Suprapubic skin (tissue), 4 donors: ENCODE measurements around the gene SACS. TPM values are rescaled to one million over a fixed set of nuclear protein-coding genes. Genes with fewer than 3 reads are reported as not detected.

Experiments used
- DNase-seq, 2 donors: peaks; one replicate each; pipeline ENCODE4 v3.0.0-alpha.2; 2019; ENCODE audit warnings: low spot score in 2 of 2
- H3K27ac ChIP-seq: fragments of 200-600 bp; sonication (generic); one replicate; pipeline ENCODE4 v1.5.1; 2019
- H3K27me3 ChIP-seq: fragments of 200-600 bp; sonication (generic); one replicate; pipeline ENCODE4 v1.5.1; 2019
- H3K36me3 ChIP-seq: fragments of 200-600 bp; sonication (generic); one replicate; pipeline ENCODE4 v1.5.1; 2019
- H3K4me1 ChIP-seq: fragments of 200-600 bp; sonication (generic); one replicate; pipeline ENCODE4 v1.5.1; 2019
- H3K4me3 ChIP-seq: fragments of 200-600 bp; sonication (generic); one replicate; pipeline ENCODE4 v1.5.1; 2019; ENCODE audit warnings: mild to moderate bottlenecking
- H3K9me3 ChIP-seq: fragments of 200-600 bp; sonication (generic); one replicate; pipeline ENCODE4 v1.5.1; 2019
- EP300 ChIP-seq: sonication (generic); formaldehyde crosslinking; IDR thresholded peaks from one replicate; pipeline ENCODE4 v1.6.1; 2017; ENCODE audit warnings: antibody characterized with exemption
- POLR2A ChIP-seq, 2 donors: fragments of 450-650 bp; IDR thresholded peaks; one replicate each; pipeline ENCODE4 v1.6.1; 2017; ENCODE audit warnings: antibody characterized with exemption in 2 of 2, mild to moderate bottlenecking in 2 of 2, moderate library complexity in 2 of 2
- POLR2AphosphoS5 ChIP-seq, 3 donors: sonication (generic); formaldehyde crosslinking; IDR thresholded peaks; one replicate each; pipeline ENCODE4 v1.6.1; 2017; ENCODE audit warnings: antibody characterized with exemption in 3 of 3
- WGBS: methylation state at CpG from one replicate; pipeline ENCODE4 v1.1.5; 2018; 5-methylcytosine and 5-hydroxymethylcytosine counted together
- total RNA-seq, 4 donors: library from RNA; depleted of rRNA; stranded (reverse); fragments of >200 nt; gene quantifications; one replicate each; pipeline ENCODE4 v1.1.0, GENCODE V29; 2016
- TF ChIP-seq, protein P1 (sequence below), 2 donors: fragments of 200-600 bp in 1 of 2; fragments of 450-650 bp in 1 of 2; sonication (generic) in 1 of 2; IDR thresholded peaks; one replicate each; pipeline ENCODE4 v1.5.1; 2016 to 2019; ENCODE audit warnings: antibody characterized with exemption in 2 of 2, mild to moderate bottlenecking in 1 of 2, moderate library complexity in 1 of 2

Gene SACS, protein sequence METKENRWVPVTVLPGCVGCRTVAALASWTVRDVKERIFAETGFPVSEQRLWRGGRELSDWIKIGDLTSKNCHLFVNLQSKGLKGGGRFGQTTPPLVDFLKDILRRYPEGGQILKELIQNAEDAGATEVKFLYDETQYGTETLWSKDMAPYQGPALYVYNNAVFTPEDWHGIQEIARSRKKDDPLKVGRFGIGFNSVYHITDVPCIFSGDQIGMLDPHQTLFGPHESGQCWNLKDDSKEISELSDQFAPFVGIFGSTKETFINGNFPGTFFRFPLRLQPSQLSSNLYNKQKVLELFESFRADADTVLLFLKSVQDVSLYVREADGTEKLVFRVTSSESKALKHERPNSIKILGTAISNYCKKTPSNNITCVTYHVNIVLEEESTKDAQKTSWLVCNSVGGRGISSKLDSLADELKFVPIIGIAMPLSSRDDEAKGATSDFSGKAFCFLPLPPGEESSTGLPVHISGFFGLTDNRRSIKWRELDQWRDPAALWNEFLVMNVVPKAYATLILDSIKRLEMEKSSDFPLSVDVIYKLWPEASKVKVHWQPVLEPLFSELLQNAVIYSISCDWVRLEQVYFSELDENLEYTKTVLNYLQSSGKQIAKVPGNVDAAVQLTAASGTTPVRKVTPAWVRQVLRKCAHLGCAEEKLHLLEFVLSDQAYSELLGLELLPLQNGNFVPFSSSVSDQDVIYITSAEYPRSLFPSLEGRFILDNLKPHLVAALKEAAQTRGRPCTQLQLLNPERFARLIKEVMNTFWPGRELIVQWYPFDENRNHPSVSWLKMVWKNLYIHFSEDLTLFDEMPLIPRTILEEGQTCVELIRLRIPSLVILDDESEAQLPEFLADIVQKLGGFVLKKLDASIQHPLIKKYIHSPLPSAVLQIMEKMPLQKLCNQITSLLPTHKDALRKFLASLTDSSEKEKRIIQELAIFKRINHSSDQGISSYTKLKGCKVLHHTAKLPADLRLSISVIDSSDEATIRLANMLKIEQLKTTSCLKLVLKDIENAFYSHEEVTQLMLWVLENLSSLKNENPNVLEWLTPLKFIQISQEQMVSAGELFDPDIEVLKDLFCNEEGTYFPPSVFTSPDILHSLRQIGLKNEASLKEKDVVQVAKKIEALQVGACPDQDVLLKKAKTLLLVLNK (N-terminal part only)
- total RNA-seq: 10 to 100 TPM in 3 of 4 donors, 1 to 10 TPM in 1; 6.4 to 17.9 (median 13.3) TPM

DNA sequence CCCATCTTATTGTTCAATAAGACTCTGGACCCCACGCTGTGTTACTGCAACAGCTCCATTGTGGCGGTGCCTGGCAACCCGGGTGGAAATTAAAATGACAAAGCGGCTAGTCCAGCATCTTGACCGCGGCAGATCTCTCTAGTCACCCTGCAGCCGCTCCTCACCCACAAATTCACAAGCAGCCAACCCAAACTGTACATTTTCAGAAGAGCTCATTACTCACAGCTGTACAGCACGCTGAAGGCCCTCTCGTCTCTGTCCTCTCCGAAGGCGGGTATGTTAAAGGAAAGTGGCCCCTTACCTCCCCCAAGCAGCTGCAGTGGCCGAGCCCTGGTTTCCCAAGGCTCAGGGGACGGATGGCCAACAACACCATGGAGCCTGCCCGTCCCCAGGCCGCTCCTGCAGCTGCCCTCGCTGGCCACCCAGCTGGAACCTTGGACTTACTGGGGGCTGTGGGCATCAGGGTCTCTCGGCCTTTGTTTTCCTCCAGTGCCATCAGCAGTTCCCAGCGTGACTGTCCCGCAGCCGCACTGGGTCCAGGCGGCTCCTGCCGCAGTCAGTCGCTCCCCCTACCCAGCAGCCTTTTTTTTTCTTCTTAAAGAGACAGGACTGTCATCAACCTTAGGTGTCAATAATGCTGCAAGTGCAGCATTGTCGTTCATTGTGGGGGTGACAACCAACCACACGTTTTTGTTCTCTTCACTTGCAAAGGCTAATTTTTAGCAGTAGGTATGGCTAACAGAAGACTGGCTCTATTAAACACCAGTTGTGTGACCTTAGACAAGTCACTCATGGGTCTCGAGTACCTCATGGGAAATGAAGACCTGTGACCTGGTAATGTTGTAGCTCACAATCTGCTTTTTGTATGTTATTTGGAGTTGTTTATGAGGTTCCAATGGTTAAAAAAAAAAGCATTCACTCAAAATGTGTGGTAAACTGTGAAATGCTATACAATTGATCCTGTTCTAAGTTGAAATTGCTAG is at the start of gene SACS:
TSS of gene SACS (minus strand) at position 532 of the 983 bp plus-strand sequence. CDS start 22,463 bp downstream, outside the sequence.
- peak within 1 kb of the TSS; percentile 42 for H3K4me3 ChIP-seq
- no peaks in the 10 kb centered on the region for H3K27me3 ChIP-seq
- peaks cover 5% of the 10 kb centered on the region for H3K4me1 ChIP-seq
- no peak within 1 kb of the TSS for H3K27ac ChIP-seq
- no peaks in the 10 kb centered on the region for H3K36me3 ChIP-seq
- 22% methylated on average over 26 of the region's 26 CpGs for WGBS
- no peak for DNase-seq
- TF ChIP-seq POLR2A (IDR thresholded peaks at IDR 0.05): no peak
- no peaks in the 10 kb centered on the region for H3K9me3 ChIP-seq

DNA sequence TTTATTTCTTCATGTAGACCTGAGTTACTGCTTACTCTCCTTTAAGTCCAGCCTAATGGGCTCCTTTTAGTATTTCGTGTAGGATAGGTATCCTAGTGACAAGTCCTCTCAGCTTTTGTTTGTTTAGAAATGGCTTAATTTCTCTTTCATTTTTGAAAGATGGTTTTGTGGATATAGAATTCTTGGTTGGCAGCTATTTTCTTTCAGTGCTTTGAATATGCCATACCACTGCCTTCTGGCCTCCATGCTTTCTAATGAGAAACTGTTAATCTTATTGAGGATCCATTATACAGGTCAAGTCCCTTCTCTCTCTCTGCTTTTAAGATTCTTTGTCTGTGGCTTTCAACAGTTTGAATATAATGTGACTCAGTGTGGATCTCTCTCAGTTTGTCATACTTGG is 46.8 kb upstream of the SACS start:
- no peak for DNase-seq
- Histone ChIP-seq H3K36me3 (no peaks in the 10 kb centered on the region), H3K27me3 (no peaks in the 10 kb centered on the region), H3K9me3 (peaks cover 7% of the 10 kb centered on the region), H3K4me1 (no peaks in the 10 kb centered on the region), H3K4me3 (no peak overlapping the region), H3K27ac (no peak overlapping the region)
- no peak for TF ChIP-seq POLR2A (IDR thresholded peaks at IDR 0.05)
- TF ChIP-seq, protein P1, sequence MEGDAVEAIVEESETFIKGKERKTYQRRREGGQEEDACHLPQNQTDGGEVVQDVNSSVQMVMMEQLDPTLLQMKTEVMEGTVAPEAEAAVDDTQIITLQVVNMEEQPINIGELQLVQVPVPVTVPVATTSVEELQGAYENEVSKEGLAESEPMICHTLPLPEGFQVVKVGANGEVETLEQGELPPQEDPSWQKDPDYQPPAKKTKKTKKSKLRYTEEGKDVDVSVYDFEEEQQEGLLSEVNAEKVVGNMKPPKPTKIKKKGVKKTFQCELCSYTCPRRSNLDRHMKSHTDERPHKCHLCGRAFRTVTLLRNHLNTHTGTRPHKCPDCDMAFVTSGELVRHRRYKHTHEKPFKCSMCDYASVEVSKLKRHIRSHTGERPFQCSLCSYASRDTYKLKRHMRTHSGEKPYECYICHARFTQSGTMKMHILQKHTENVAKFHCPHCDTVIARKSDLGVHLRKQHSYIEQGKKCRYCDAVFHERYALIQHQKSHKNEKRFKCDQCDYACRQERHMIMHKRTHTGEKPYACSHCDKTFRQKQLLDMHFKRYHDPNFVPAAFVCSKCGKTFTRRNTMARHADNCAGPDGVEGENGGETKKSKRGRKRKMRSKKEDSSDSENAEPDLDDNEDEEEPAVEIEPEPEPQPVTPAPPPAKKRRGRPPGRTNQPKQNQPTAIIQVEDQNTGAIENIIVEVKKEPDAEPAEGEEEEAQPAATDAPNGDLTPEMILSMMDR (IDR thresholded peaks at IDR 0.05): no peak
- no peak for TF ChIP-seq POLR2AphosphoS5 (IDR thresholded peaks at IDR 0.05)
- no peak for TF ChIP-seq EP300
- 91% methylated on average over 1 of the region's 1 CpG for WGBS

DNA sequence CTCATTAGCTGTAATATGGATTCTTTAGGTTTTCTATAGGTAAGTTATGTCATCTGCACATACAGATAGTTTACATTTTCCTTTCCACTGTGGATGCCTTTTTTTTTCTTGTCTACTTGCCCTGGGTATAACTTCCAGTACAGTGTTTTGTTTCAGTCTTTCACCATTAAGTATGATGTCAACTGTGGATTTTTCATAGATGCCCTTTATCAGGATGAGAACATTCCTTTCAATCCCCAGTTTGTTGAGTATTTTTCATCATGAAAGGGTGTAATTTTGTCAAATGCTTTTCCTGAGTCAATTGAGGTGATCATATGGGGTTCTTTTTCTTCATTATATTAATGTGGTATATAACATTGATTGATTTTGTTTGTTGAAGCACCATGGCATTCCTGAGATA is 43.6 kb upstream of the SACS start:
- H3K4me3 ChIP-seq: no peak overlapping the region
- H3K9me3 ChIP-seq: peaks cover 7% of the 10 kb centered on the region
- no peaks in the 10 kb centered on the region for H3K36me3 ChIP-seq
- no peaks in the 10 kb centered on the region for H3K27me3 ChIP-seq
- no peaks in the 10 kb centered on the region for H3K4me1 ChIP-seq
- DNase-seq: no peak
- TF ChIP-seq POLR2AphosphoS5 (IDR thresholded peaks at IDR 0.05): no peak
- no peak for TF ChIP-seq POLR2A (IDR thresholded peaks at IDR 0.05)
- TF ChIP-seq, protein P1 (IDR thresholded peaks at IDR 0.05): no peak
- no peak for TF ChIP-seq EP300
- H3K27ac ChIP-seq: no peak overlapping the region

DNA sequence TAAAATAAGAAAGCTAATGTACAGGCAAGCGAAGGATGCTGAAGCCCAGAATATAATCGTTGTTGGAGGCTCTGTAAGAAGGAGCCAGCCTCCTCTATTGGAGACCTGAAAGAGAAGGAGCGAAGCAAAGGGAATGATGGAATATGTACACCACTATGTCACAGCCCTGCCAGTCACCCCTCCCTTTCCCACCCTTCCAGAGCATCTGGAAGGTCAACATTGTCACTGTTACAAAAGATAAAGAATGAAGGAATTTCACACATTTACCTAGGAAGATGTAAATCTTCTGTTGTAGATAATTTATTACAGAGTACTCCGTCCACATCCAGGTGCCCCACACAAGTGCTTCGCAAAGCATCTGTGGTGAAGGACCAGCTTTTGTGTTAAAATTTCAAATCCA is 39.7 kb upstream of the SACS start:
- WGBS: 78% methylated on average over 5 of the region's 5 CpGs
- H3K4me3 ChIP-seq: no peak overlapping the region
- TF ChIP-seq, protein P1 (IDR thresholded peaks at IDR 0.05): no peak
- TF ChIP-seq EP300: no peak
- TF ChIP-seq POLR2AphosphoS5 (IDR thresholded peaks at IDR 0.05): no peak
- TF ChIP-seq POLR2A (IDR thresholded peaks at IDR 0.05): no peak
- no peak overlapping the region for H3K27ac ChIP-seq
- H3K4me1 ChIP-seq: peaks cover 12% of the 10 kb centered on the region
- no peak for DNase-seq
- no peaks in the 10 kb centered on the region for H3K27me3 ChIP-seq
- no peaks in the 10 kb centered on the region for H3K9me3 ChIP-seq
- no peaks in the 10 kb centered on the region for H3K36me3 ChIP-seq

DNA sequence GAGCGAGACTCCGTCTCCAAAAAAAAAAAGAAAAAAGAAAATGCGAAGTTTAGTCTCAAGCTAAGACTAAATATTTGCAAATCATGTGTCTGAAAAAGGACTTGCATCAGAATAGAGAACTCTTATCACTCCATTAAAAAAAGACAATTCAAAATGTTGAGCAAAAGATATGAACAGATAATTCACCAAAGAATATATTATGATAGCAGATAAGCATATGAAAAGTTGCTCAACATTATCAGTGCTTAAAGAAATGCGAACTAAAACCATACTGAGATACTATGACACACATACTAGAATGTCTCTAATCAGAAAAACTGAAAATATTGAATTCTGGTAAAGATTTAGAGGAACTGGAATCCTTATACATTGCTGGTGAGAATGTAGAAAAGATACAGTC is 38.7 kb upstream of the SACS start:
- 62% methylated on average over 4 of the region's 4 CpGs for WGBS

More for the DNA sequence above, 38.7 kb upstream of the SACS start:
- no peak for DNase-seq
- peaks cover 15% of the 10 kb centered on the region for H3K4me1 ChIP-seq
- H3K4me3 ChIP-seq: no peak overlapping the region
- H3K9me3 ChIP-seq: no peaks in the 10 kb centered on the region
- TF ChIP-seq POLR2A (IDR thresholded peaks at IDR 0.05) (no peak), EP300 (no peak), POLR2AphosphoS5 (IDR thresholded peaks at IDR 0.05) (no peak)
- TF ChIP-seq, protein P1 (IDR thresholded peaks at IDR 0.05): no peak
- no peaks in the 10 kb centered on the region for H3K27me3 ChIP-seq
- no peak overlapping the region for H3K27ac ChIP-seq
- H3K36me3 ChIP-seq: no peaks in the 10 kb centered on the region
